BLaER1 treated with 17β-estradiol and CSF1 and Interleukin-3, amounts not matched to agents 10 nM and 100 nM (cell line): ENCODE data around the gene RASGRF2.

Experiments used
- H3K27ac ChIP-seq, 11 experiments: shearing (Covaris generic); formaldehyde crosslinking; 2 replicates each; pipeline ENCODE4 v1.8.1; 2022
- H3K27me3 ChIP-seq, 11 experiments: shearing (Covaris generic); formaldehyde crosslinking; 2 replicates each; pipeline ENCODE4 v1.8.1; 2022
- H3K36me3 ChIP-seq, 11 experiments: shearing (Covaris generic); formaldehyde crosslinking; 2 replicates each; pipeline ENCODE4 v1.8.1; 2022
- H3K4me1 ChIP-seq, 10 experiments: shearing (Covaris generic); formaldehyde crosslinking; 2 replicates each; pipeline ENCODE4 v1.8.1; 2022
- H3K4me2 ChIP-seq, 11 experiments: shearing (Covaris generic); formaldehyde crosslinking; 2 replicates each; pipeline ENCODE4 v1.8.1; 2022
- H3K4me3 ChIP-seq, 10 experiments: shearing (Covaris generic); formaldehyde crosslinking; 2 replicates each; pipeline ENCODE4 v1.8.1; 2022
- H3K9ac ChIP-seq, 11 experiments: shearing (Covaris generic); formaldehyde crosslinking; 2 replicates each; pipeline ENCODE4 v1.8.1; 2022
- H3K9me3 ChIP-seq, 11 experiments: shearing (Covaris generic); formaldehyde crosslinking; replicated peaks in 1 of 11; 2 replicates each; pipeline ENCODE4 v1.8.1; 2022
- H4K20me1 ChIP-seq, 11 experiments: shearing (Covaris generic); formaldehyde crosslinking; 2 replicates each; pipeline ENCODE4 v1.8.1; 2022
- Cebpa-rat ChIP-seq, 11 experiments: shearing (Covaris generic); IDR thresholded peaks; 2 replicates each; pipeline ENCODE4 v1.8.1; 2022

Gene RASGRF2

DNA sequence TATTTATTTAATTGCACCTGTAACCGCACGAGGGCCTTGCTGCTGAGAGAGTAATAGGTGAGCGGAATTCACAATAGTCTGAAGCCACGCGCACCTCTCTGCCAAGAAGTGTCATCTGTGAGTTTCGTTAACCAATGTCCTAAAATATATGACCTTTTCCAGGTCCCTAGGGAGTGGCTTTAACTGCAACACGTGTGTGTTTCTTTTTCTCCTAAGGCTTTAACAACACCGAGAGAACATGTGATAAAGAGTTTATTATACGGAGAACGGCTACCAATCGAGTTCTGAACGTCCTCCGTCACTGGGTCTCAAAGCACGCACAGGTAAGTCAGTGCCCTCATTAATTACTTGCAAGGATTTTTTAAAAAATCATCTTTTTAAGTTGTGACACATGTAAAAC lies 219.8 kb downstream of the RASGRF2 start:
- TF ChIP-seq Cebpa-rat (IDR thresholded peaks at IDR 0.05) = no peak

GRCh38 chr5:81180780-81181460 lies 220.8 kb downstream of the RASGRF2 start:
- Histone ChIP-seq H3K36me3 (no peaks in the 10 kb centered on the region), H4K20me1 (no peaks in the 10 kb centered on the region), H3K27ac (no peak overlapping the region), H3K4me3 (no peak overlapping the region), H3K27me3 (no peaks in the 10 kb centered on the region), H3K4me1 (peaks cover 0 to 8% (median 1%) of the 10 kb centered on the region in 10 experiments; a peak in 5 of 20 replicates), H3K9me3 (peaks cover 0 to 7% (median 0%) of the 10 kb centered on the region in 11 experiments; a peak in 2 of 22 replicates), H3K4me2 (no peak overlapping the region), H3K9ac (no peak overlapping the region)
- TF ChIP-seq Cebpa-rat (IDR thresholded peaks at IDR 0.05) = no peak

More for the DNA sequence above, 219.8 kb downstream of the RASGRF2 start:
- Histone ChIP-seq H3K4me1 (peaks cover 0 to 8% (median 1%) of the 10 kb centered on the region in 10 experiments; a peak in 5 of 20 replicates), H4K20me1 (no peaks in the 10 kb centered on the region), H3K9ac (no peak overlapping the region), H3K27ac (no peak overlapping the region), H3K9me3 (peaks cover 0 to 7% (median 0%) of the 10 kb centered on the region in 11 experiments; a peak in 2 of 22 replicates), H3K36me3 (no peaks in the 10 kb centered on the region), H3K4me3 (no peak overlapping the region), H3K27me3 (no peaks in the 10 kb centered on the region), H3K4me2 (no peak overlapping the region)

GRCh38 chr5:81181576-81182316 lies 221.6 kb downstream of the RASGRF2 start:
- Histone ChIP-seq H3K4me3 (no peak overlapping the region), H3K4me2 (no peak overlapping the region; a peak in 1 of 22 replicates), H3K9me3 (peaks cover 0 to 7% (median 0%) of the 10 kb centered on the region in 11 experiments; a peak in 2 of 22 replicates), H3K9ac (no peak overlapping the region), H3K36me3 (no peaks in the 10 kb centered on the region), H4K20me1 (no peaks in the 10 kb centered on the region), H3K27ac (no peak overlapping the region), H3K4me1 (peaks cover 0 to 8% (median 1%) of the 10 kb centered on the region in 10 experiments; a peak in 5 of 20 replicates), H3K27me3 (no peaks in the 10 kb centered on the region)
- no peak for TF ChIP-seq Cebpa-rat (IDR thresholded peaks at IDR 0.05)

DNA sequence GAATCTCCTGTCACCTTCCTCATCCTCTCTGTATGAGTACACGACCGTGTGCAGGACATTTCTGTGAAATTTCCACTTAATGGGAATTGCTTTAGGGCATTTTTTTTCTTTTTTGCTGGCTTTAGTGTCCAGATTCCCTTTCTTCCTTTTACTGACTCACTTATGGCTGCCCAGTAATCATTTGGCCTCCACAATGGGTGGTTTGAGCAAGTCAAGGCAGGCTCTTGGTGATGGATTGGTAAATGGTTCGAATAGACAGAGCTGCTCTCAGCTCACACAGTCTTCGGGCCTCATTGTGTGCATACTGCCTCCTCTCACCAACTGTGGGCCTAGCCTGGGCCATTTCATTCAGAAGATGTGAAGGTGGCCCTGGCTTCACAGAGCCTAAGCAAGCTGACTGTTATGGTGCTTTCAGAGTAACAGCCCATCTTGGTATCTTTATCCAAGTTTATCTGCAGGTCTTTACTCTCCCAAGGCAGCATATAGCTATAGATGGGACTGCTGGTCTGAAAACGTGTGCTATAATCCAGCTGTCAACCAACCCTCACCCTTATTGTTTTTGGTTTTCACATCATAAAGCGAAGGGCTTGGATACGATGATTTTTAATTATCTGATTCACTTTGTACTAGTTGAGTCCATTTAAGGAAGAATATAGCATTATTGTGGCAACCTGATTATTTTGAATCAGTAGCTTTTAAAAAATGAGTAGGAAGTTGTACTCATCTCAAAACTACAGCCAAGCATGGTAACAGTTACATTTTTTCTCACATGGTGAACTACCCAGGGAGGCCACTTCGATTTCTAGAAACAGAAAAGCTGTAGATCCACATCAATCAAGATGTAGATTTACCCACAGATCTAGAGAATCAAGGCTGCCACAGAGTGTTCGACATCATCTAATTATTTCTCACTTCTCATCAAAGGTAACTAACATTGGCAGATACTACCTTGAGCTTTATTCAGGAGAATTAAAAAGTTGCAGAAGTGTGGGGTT lies 222.5 kb downstream of the RASGRF2 start:
- Histone ChIP-seq H3K4me1 (peaks cover 0 to 9% (median 1%) of the 10 kb centered on the region in 10 experiments; a peak in 5 of 20 replicates), H3K9ac (no peak overlapping the region), H3K4me2 (no peak overlapping the region), H3K9me3 (peaks cover 0 to 7% (median 0%) of the 10 kb centered on the region in 11 experiments; a peak in 2 of 22 replicates), H3K27me3 (no peaks in the 10 kb centered on the region), H3K4me3 (no peak overlapping the region), H3K36me3 (no peaks in the 10 kb centered on the region), H4K20me1 (no peaks in the 10 kb centered on the region), H3K27ac (no peak overlapping the region)
- no peak for TF ChIP-seq Cebpa-rat (IDR thresholded peaks at IDR 0.05)

DNA sequence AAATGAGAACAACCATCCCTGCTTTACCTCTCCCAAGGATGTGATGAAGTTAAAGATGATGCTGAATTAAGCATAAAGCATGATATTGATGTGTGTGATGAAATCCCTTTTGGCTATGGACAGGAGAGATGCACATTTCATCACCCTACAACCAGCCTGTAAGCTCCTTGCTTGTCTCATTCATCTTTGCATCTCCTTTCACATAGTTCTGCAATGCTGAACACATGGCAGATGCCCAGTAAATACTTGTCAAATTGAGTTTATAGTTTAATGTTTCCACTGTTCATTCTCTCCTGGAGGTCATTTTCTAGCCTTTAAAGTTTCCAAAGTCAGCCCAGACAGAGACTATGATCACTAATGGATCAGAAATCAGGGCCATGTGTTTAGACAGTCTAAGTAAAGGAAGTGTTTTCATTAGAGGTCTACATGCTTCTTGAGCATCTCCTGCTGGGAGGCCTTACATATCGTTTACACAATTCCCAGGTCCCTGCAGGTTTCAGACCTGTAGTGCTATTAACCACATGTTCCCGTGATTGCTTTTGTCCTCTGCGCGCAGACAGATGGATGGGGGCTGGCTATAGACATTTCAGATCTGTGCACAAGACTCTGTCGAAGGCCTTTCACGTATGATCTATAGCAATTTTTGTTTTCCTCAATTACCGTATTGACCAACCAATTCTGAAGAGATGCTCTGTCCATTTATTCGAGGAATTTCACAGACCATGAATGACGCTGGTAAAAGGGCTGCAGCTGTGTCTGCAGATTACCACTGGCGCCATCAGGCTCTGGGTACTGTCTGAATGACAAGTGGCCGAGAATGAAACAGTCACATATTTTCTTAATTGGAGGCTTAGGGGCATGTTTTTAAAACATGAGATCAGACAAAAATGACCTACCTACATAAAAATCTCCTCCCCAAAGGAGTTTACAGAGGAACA lies 223.9 kb downstream of the RASGRF2 start:
- H3K27ac ChIP-seq = no peak overlapping the region
- H3K4me1 ChIP-seq = peaks cover 0 to 14% (median 3%) of the 10 kb centered on the region in 10 experiments; a peak in 6 of 20 replicates
- H3K4me3 ChIP-seq = no peak overlapping the region
- no peaks in the 10 kb centered on the region for H3K36me3 ChIP-seq
- no peak overlapping the region for H3K9ac ChIP-seq
- TF ChIP-seq Cebpa-rat (IDR thresholded peaks at IDR 0.05) = no peak
- no peaks in the 10 kb centered on the region for H3K27me3 ChIP-seq
- H3K4me2 ChIP-seq = no peak overlapping the region
- no peaks in the 10 kb centered on the region for H4K20me1 ChIP-seq
- H3K9me3 ChIP-seq = no peaks in the 10 kb centered on the region

DNA sequence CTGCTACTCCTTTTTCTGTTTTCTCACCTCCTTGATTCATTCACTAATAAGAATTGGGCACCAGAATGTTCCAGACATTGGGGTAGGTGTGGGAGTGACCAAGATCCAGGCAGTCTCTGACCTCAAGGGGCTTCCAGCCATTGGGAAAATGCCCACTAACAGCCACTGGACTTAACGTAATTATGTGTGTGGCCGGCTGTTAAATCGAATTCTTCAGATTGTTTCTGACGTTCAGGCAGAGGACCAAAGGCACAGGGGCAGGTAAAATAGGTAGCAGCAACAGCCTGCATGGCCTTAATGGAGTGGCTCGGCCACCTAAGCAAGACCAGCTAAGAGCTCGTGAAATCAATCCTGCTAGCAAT lies 224.6 kb downstream of the RASGRF2 start:
- no peaks in the 10 kb centered on the region for H3K27me3 ChIP-seq
- no peaks in the 10 kb centered on the region for H4K20me1 ChIP-seq
- H3K4me2 ChIP-seq = no peak overlapping the region
- H3K36me3 ChIP-seq = no peaks in the 10 kb centered on the region
- no peaks in the 10 kb centered on the region for H3K9me3 ChIP-seq
- no peak overlapping the region for H3K27ac ChIP-seq
- H3K4me1 ChIP-seq = peaks cover 0 to 14% (median 3%) of the 10 kb centered on the region in 10 experiments; a peak in 6 of 20 replicates
- no peak for TF ChIP-seq Cebpa-rat (IDR thresholded peaks at IDR 0.05)
- no peak overlapping the region for H3K9ac ChIP-seq
- no peak overlapping the region for H3K4me3 ChIP-seq

DNA sequence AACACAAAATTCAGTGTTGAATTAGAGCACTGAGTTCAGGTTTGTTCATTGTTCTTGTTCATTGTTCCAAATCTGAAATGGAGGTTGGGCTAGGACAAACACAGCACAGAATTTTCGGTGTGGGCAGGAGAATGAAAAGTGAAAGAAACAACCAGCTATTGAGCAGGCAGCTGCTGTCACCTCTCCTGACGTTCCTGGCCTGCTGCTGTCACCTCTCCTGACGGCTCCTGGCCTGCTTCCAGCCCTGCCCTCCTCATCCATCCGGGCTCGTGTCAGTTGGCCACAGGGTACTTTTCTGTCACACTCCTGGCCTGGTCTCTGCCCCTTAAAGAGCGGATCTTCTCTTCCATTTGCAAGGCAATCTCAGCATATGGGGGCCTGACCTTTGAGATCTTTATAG lies 227.7 kb downstream of the RASGRF2 start:
- Histone ChIP-seq H3K4me1 (peaks cover 0 to 6% (median 0%) of the 10 kb centered on the region in 10 experiments; a peak in 1 of 20 replicates), H3K4me3 (no peak overlapping the region), H3K4me2 (peak overlapping the region in 5 of 11 experiments; percentile 1 to 25 (median 13); a peak in 2 of 22 replicates), H3K27ac (no peak overlapping the region), H3K9ac (no peak overlapping the region), H3K36me3 (no peaks in the 10 kb centered on the region), H4K20me1 (no peaks in the 10 kb centered on the region), H3K27me3 (no peaks in the 10 kb centered on the region), H3K9me3 (no peaks in the 10 kb centered on the region)
- no peak for TF ChIP-seq Cebpa-rat (IDR thresholded peaks at IDR 0.05)

DNA sequence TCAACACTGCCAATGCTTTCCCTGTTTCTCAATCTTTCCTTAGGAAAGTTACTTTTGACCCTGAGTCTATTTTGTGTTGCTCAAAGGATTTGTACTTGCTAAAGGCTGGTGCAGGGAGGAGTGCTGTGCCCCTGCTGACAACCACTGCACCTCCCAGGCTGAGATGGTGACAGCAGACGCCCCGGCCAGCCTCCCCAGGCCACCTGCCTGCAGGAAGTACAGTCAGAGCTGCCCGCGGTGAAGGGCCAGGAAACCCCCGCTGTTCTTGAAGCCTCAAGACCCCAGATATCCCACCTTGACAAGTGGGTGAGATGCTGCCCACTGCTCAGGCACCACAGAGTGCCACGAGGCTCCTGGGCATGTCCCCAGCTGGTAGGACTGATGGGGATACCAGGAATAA lies 228.8 kb downstream of the RASGRF2 start:
- TF ChIP-seq Cebpa-rat (IDR thresholded peaks at IDR 0.05) = no peak
- Histone ChIP-seq H3K9me3 (no peaks in the 10 kb centered on the region), H3K4me3 (no peak overlapping the region)

More for the DNA sequence above, 228.8 kb downstream of the RASGRF2 start:
- H3K27ac ChIP-seq = no peak overlapping the region
- H3K4me1 ChIP-seq = peaks cover 0 to 6% (median 0%) of the 10 kb centered on the region in 10 experiments; a peak in 1 of 20 replicates
- no peaks in the 10 kb centered on the region for H3K27me3 ChIP-seq
- no peak overlapping the region for H3K9ac ChIP-seq
- H3K36me3 ChIP-seq = no peaks in the 10 kb centered on the region
- no peaks in the 10 kb centered on the region for H4K20me1 ChIP-seq
- no peak overlapping the region for H3K4me2 ChIP-seq
